ENCODE results near the gene PPP1R37. TPM values are rescaled to one million over a fixed set of nuclear protein-coding genes. Genes with fewer than 3 reads are reported as not detected.

Gene PPP1R37
- total and polyA plus RNA-seq, 4 experiments from 2014 or later, result 0.31 to 26.2 (median 13.3) TPM

DNA sequence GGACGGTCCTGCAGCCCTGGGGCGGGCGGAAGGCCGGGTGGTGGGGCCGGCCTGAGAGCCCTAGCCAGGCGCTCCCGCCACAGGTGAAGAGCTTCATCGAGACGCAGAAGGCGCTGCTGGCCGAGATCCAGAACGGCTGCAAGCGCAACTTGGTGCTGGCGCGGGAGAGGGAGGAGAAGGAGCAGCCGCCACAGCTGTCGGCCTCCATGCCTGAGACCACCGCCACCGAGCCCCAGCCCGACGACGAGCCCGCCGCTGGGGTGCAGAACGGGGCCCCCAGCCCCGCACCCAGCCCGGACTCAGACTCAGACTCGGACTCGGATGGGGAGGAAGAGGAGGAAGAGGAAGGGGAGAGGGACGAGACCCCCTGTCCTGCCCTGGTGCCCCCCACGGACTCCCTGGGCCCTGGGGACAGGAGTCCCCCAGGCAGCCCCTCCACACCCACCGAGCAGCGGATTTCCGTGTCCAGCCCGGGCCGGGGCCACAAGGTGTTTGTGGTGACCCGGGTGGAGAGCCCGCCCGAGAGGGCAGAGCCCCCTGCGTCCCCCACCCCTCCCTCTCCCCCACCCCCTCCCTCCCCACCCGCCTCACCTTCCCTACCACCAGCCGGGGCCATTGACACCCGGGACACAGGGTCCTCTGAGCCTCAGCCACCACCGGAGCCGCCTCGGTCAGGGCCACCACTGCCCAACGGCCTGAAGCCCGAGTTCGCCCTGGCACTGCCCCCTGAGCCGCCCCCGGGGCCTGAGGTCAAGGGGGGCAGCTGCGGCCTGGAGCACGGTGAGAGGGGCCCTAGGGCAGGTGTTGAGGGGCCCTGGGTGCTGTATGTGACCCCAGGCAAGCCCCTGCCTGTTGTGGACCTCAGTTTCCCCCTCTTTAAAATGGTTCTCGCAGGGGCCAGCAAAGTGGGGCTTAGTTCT, 52.6 kb downstream of the PPP1R37 start:
- H3K4me1 ChIP-seq (ENCODE audit: insufficient read depth, low read length), result no peaks in the 10 kb centered on the region
- CTCF ChIA-PET (ENCODE audit: partially characterized antibody), result interaction anchor here (1.2 kb wide), 1 partner anchor 20 kb away, joined by 7 read pairs; no protein-coding TSS in a partner anchor
- peaks cover 4 to 11% (median 7%) of the 10 kb centered on the region in 4 donors for H3K4me1 Mint-ChIP-seq

GRCh38 chr19:45146251-45146650, 53.3 kb downstream of the PPP1R37 start:
- no peak overlapping the region for H3K4me3 ChIP-seq (ENCODE audit: low read length in 2 of 2)
- H3K9me3 Mint-ChIP-seq, result no peaks in the 10 kb centered on the region
- no peaks in the 10 kb centered on the region for H3K9me3 ChIP-seq (ENCODE audit: control insufficient read depth in 1 of 2, low read length in 2 of 2)
- H3K4me3 Mint-ChIP-seq, result peak overlapping the region in 1 of 8 donors; percentile 41
- H3K27me3 ChIP-seq (ENCODE audit: insufficient read depth, low read length), result no peaks in the 10 kb centered on the region
- intact Hi-C loops (cut with micrococcal nuclease), result no loop called here
- no peaks in the 10 kb centered on the region for H3K27me3 Mint-ChIP-seq
- H3K4me1 Mint-ChIP-seq, result peaks cover 4 to 13% (median 7%) of the 10 kb centered on the region in 4 donors
- CTCF ChIA-PET (ENCODE audit: partially characterized antibody), result interaction anchor here (1.2 kb wide), 1 partner anchor 20 kb away, joined by 7 read pairs; no protein-coding TSS in a partner anchor
- no peak overlapping the region for H3K27ac Mint-ChIP-seq
- H3K36me3 ChIP-seq (ENCODE audit: insufficient read depth, low read length), result peaks cover 12% of the 10 kb centered on the region
- no peak overlapping the region for H3K27ac ChIP-seq (ENCODE audit: low read depth, low read length)
- DNase-seq, result no peak
- H3K4me1 ChIP-seq (ENCODE audit: insufficient read depth, low read length), result no peaks in the 10 kb centered on the region
- H3K36me3 Mint-ChIP-seq, result peaks cover 7 to 11% of the 10 kb centered on the region in 2 donors
- POLR2A ChIA-PET (ENCODE audit: partially characterized antibody), result no interaction called here

More for the DNA sequence above, 52.6 kb downstream of the PPP1R37 start:
- Mint-ChIP-seq H3K9me3 (no peaks in the 10 kb centered on the region), H3K36me3 (peaks cover 7 to 13% of the 10 kb centered on the region in 2 donors), H3K27me3 (no peaks in the 10 kb centered on the region), H3K27ac (no peak overlapping the region), H3K4me3 (no peak overlapping the region)
- H3K4me3 ChIP-seq (ENCODE audit: low read length in 2 of 2), result no peak overlapping the region
- peaks cover 12% of the 10 kb centered on the region for H3K36me3 ChIP-seq (ENCODE audit: insufficient read depth, low read length)
- DNase-seq, result peak in 1 of 5 donors; percentile 33
- POLR2A ChIA-PET (ENCODE audit: partially characterized antibody), result no interaction called here
- H3K27me3 ChIP-seq (ENCODE audit: insufficient read depth, low read length), result no peaks in the 10 kb centered on the region
- intact Hi-C loops (cut with micrococcal nuclease), result no loop called here
- H3K27ac ChIP-seq (ENCODE audit: low read depth, low read length), result no peak overlapping the region
- no peaks in the 10 kb centered on the region for H3K9me3 ChIP-seq (ENCODE audit: control insufficient read depth in 1 of 2, low read length in 2 of 2)

- peaks cover 7 to 8% of the 10 kb centered on the region in 2 donors for H3K36me3 Mint-ChIP-seq
- Histone ChIP-seq H3K4me3 (ENCODE audit: low read length in 2 of 2) (no peak overlapping the region), H3K4me1 (ENCODE audit: insufficient read depth, low read length) (peaks cover 1% of the 10 kb centered on the region), H3K27me3 (ENCODE audit: insufficient read depth, low read length) (no peaks in the 10 kb centered on the region), H3K27ac (ENCODE audit: low read depth, low read length) (no peak overlapping the region), H3K9me3 (ENCODE audit: control insufficient read depth in 1 of 2, low read length in 2 of 2) (no peaks in the 10 kb centered on the region), H3K36me3 (ENCODE audit: insufficient read depth, low read length) (peaks cover 12% of the 10 kb centered on the region)
- peaks cover 4 to 19% (median 7%) of the 10 kb centered on the region in 4 donors for H3K4me1 Mint-ChIP-seq
- DNase-seq, result peak in 1 of 5 donors; percentile 5
- intact Hi-C loops (cut with micrococcal nuclease), result no loop called here
- no peak overlapping the region for H3K27ac Mint-ChIP-seq
- ChIA-PET CTCF (ENCODE audit: partially characterized antibody) (interaction anchor here (1.2 kb wide), 1 partner anchor 21 kb away, joined by 7 read pairs; no protein-coding TSS in a partner anchor), POLR2A (ENCODE audit: partially characterized antibody) (no interaction called here)
- no peaks in the 10 kb centered on the region for H3K9me3 Mint-ChIP-seq
- H3K27me3 Mint-ChIP-seq, result no peaks in the 10 kb centered on the region
- H3K4me3 Mint-ChIP-seq, result peak overlapping the region in 1 of 8 donors; percentile 41
Observed at GRCh38 chr19:45146741-45147205, 53.8 kb downstream of the PPP1R37 start.

- intact Hi-C loops (cut with micrococcal nuclease), result no loop called here
- no peak overlapping the region for H3K27ac Mint-ChIP-seq
- Histone ChIP-seq H3K27ac (ENCODE audit: low read depth, low read length) (no peak overlapping the region), H3K36me3 (ENCODE audit: insufficient read depth, low read length) (peaks cover under 1% of the 10 kb centered on the region), H3K27me3 (ENCODE audit: insufficient read depth, low read length) (no peaks in the 10 kb centered on the region), H3K4me3 (ENCODE audit: low read length in 2 of 2) (no peak overlapping the region), H3K4me1 (ENCODE audit: insufficient read depth, low read length) (peaks cover 14% of the 10 kb centered on the region), H3K9me3 (ENCODE audit: control insufficient read depth in 1 of 2, low read length in 2 of 2) (no peaks in the 10 kb centered on the region)
- peaks cover 0 to 4% of the 10 kb centered on the region in 2 donors for H3K27me3 Mint-ChIP-seq
- ChIA-PET POLR2A (ENCODE audit: partially characterized antibody) (no interaction called here), CTCF (ENCODE audit: partially characterized antibody) (no interaction called here)
- peak in 1 of 5 donors; percentile 15 for DNase-seq
- H3K4me1 Mint-ChIP-seq, result peaks cover 9 to 26% (median 13%) of the 10 kb centered on the region in 4 donors
- H3K36me3 Mint-ChIP-seq, result peaks cover under 1 to 2% of the 10 kb centered on the region in 2 donors
- no peaks in the 10 kb centered on the region for H3K9me3 Mint-ChIP-seq
- H3K4me3 Mint-ChIP-seq, result no peak overlapping the region
Observed at GRCh38 chr19:45147835-45148676, 55.1 kb downstream of the PPP1R37 start.

GRCh38 chr19:45149129-45149528, 56.1 kb downstream of the PPP1R37 start:
- H3K27me3 ChIP-seq (ENCODE audit: insufficient read depth, low read length), result no peaks in the 10 kb centered on the region
- ChIA-PET CTCF (ENCODE audit: partially characterized antibody) (interaction anchor here (1.7 kb wide), 1 partner anchor 18 kb away, joined by 3 read pairs; no protein-coding TSS in a partner anchor), POLR2A (ENCODE audit: partially characterized antibody) (interaction anchor here (1.3 to 1.7 kb wide), 2 partner anchors 12 to 29 kb away, joined by 3 to 4 read pairs; partner anchors contain the start of genes NKPD1 and TRAPPC6A)
- H3K4me1 ChIP-seq (ENCODE audit: insufficient read depth, low read length), result peaks cover 25% of the 10 kb centered on the region
- H3K36me3 ChIP-seq (ENCODE audit: insufficient read depth, low read length), result no peaks in the 10 kb centered on the region
- H3K4me3 Mint-ChIP-seq, result no peak overlapping the region
- peak in 1 of 5 donors; percentile 20 for DNase-seq
- H3K4me1 Mint-ChIP-seq, result peaks cover 12 to 32% (median 19%) of the 10 kb centered on the region in 4 donors
- H3K9me3 Mint-ChIP-seq, result no peaks in the 10 kb centered on the region
- peaks cover 0 to 4% of the 10 kb centered on the region in 2 donors for H3K27me3 Mint-ChIP-seq
- H3K4me3 ChIP-seq (ENCODE audit: low read length in 2 of 2), result no peak overlapping the region
- no peaks in the 10 kb centered on the region for H3K36me3 Mint-ChIP-seq
- peak overlapping the region in 6 of 7 donors; percentile 25 to 76 (median 51) for H3K27ac Mint-ChIP-seq
- no peak overlapping the region for H3K27ac ChIP-seq (ENCODE audit: low read depth, low read length)
- intact Hi-C loops (cut with micrococcal nuclease), result no loop called here
- H3K9me3 ChIP-seq (ENCODE audit: control insufficient read depth in 1 of 2, low read length in 2 of 2), result no peaks in the 10 kb centered on the region

GRCh38 chr19:45150180-45150579, 57.2 kb downstream of the PPP1R37 start:
- no peak for DNase-seq
- POLR2A ChIA-PET (ENCODE audit: partially characterized antibody), result interaction anchor here (1.3 to 1.7 kb wide), 2 partner anchors 11 to 28 kb away, joined by 3 to 4 read pairs; partner anchors contain the start of genes NKPD1 and TRAPPC6A
- Mint-ChIP-seq H3K9me3 (no peaks in the 10 kb centered on the region), H3K27me3 (peaks cover 1 to 4% of the 10 kb centered on the region in 2 donors), H3K4me1 (peaks cover 14 to 37% (median 23%) of the 10 kb centered on the region in 4 donors), H3K4me3 (peak overlapping the region in 2 of 8 donors; percentile 15 to 21), H3K27ac (no peak overlapping the region), H3K36me3 (no peaks in the 10 kb centered on the region)
- no peaks in the 10 kb centered on the region for H3K9me3 ChIP-seq (ENCODE audit: control insufficient read depth in 1 of 2, low read length in 2 of 2)
- H3K27me3 ChIP-seq (ENCODE audit: insufficient read depth, low read length), result peaks cover 3% of the 10 kb centered on the region
- CTCF ChIA-PET (ENCODE audit: partially characterized antibody), result interaction anchor here (1.7 kb wide), 1 partner anchor 19 kb away, joined by 3 read pairs; no protein-coding TSS in a partner anchor
- H3K4me1 ChIP-seq (ENCODE audit: insufficient read depth, low read length), result peaks cover 28% of the 10 kb centered on the region
- no peak overlapping the region for H3K27ac ChIP-seq (ENCODE audit: low read depth, low read length)
- intact Hi-C loops (cut with micrococcal nuclease), result no loop called here
- H3K36me3 ChIP-seq (ENCODE audit: insufficient read depth, low read length), result no peaks in the 10 kb centered on the region
- H3K4me3 ChIP-seq (ENCODE audit: low read length in 2 of 2), result no peak overlapping the region

All from CD4-positive, alpha-beta memory T cell (primary cell).